Fibroblast of lung (primary cell): ENCODE results near the gene WAPL. TPM values are rescaled to one million over a fixed set of nuclear protein-coding genes. Genes with fewer than 3 reads are reported as not detected.

Experiments used
- DNase-seq, 2 donors: peaks; one replicate each; pipeline versions ENCODE4 v3.0.0 to v3.0.0-alpha.2; 2010; ENCODE audit warnings: low read depth in 2 of 2
- H2AFZ ChIP-seq: 2 replicates; pipeline ENCODE4 v1.5.1; 2012; ENCODE audit warnings: low read length, control low read depth, inconsistent platforms
- H3K27ac ChIP-seq: 2 replicates; pipeline ENCODE4 v1.5.1; 2011; ENCODE audit warnings: low read length, control low read depth; ENCODE audit not compliant: insufficient read depth
- H3K27me3 ChIP-seq: 2 replicates; pipeline ENCODE4 v1.5.1; 2011; ENCODE audit warnings: mild to moderate bottlenecking, low read length; ENCODE audit not compliant: control insufficient read depth, insufficient read depth
- H3K36me3 ChIP-seq: 2 replicates; pipeline ENCODE4 v1.5.1; 2011; ENCODE audit warnings: low read length; ENCODE audit not compliant: control insufficient read depth, insufficient read depth
- H3K4me1 ChIP-seq: 2 replicates; pipeline ENCODE4 v1.5.1; 2011; ENCODE audit warnings: low read length; ENCODE audit not compliant: control insufficient read depth, insufficient read depth; ENCODE audit errors: extremely low read depth
- H3K4me2 ChIP-seq: 2 replicates; pipeline ENCODE4 v1.5.1; 2011; ENCODE audit warnings: low read length, control low read depth; ENCODE audit not compliant: insufficient read depth; ENCODE audit errors: extremely low read depth
- H3K4me3 ChIP-seq, 4 experiments: fragments of 200-600 bp in 1 of 4; sonication (generic) in 1 of 4; replicated peaks in 1 of 4; 2 replicates each; pipeline ENCODE4 v1.5.1; 2011 to 2016; ENCODE audit warnings: low read length in 4 of 4, low read depth in 3 of 4, mild to moderate bottlenecking in 3 of 4, control low read depth in 2 of 4, inconsistent platforms in 1 of 4, mixed read lengths in 1 of 4; ENCODE audit not compliant: insufficient read depth in 1 of 4; ENCODE audit errors: control extremely low read depth in 1 of 4
- H3K79me2 ChIP-seq: 2 replicates; pipeline ENCODE4 v1.5.1; 2012; ENCODE audit warnings: mild to moderate bottlenecking, low read length, inconsistent platforms; ENCODE audit not compliant: control insufficient read depth, insufficient read depth
- H3K9ac ChIP-seq: 2 replicates; pipeline ENCODE4 v1.5.1; 2011; ENCODE audit warnings: mild to moderate bottlenecking, low read length, control low read depth; ENCODE audit not compliant: insufficient read depth
- H3K9me3 ChIP-seq: 2 replicates; pipeline ENCODE4 v1.5.1; 2012; ENCODE audit warnings: low read depth, low read length; ENCODE audit not compliant: control insufficient read depth, insufficient read depth
- H4K20me1 ChIP-seq: 2 replicates; pipeline ENCODE4 v1.5.1; 2011; ENCODE audit warnings: low read length; ENCODE audit not compliant: control insufficient read depth, insufficient read depth; ENCODE audit errors: extremely low read depth
- EZH2 ChIP-seq: IDR thresholded peaks from 2 replicates; pipeline ENCODE4 v1.5.1; 2012; ENCODE audit warnings: low read length, control low read depth, mild to moderate bottlenecking; ENCODE audit errors: missing control alignments
- polyA plus RNA-seq, 2 donors: library from polyadenylated mRNA; depleted of rRNA in 1 of 2; stranded (reverse) in 1 of 2; unstranded in 1 of 2; fragments of >200 nt; gene quantifications; 2 replicates each; pipeline ENCODE4 v1.2.1, GENCODE V29; 2011 to 2012; ENCODE audit warnings: missing spikeins in 1 of 2
- total RNA-seq: library from RNA; depleted of rRNA; stranded (reverse); fragments of >200 nt; gene quantifications from 2 replicates; pipeline ENCODE4 v1.2.1, GENCODE V29; 2014
- TF ChIP-seq, protein P1 (sequence below), 2 donors: IDR thresholded peaks in 1 of 2; conservative IDR thresholded peaks in 1 of 2; 1 replicate in 1 of 2; 2 replicates in 1 of 2; pipeline ENCODE4 v1.5.1; 2011 to 2012; ENCODE audit warnings: low read length in 2 of 2, control low read depth in 1 of 2, inconsistent platforms in 1 of 2, low read depth in 1 of 2, mild to moderate bottlenecking in 1 of 2

Gene WAPL
- total and polyA plus RNA-seq, 2 donors (not counting 1 experiment from before 2014, with no cell fraction given) = 24.6 to 50.4 TPM

DNA sequence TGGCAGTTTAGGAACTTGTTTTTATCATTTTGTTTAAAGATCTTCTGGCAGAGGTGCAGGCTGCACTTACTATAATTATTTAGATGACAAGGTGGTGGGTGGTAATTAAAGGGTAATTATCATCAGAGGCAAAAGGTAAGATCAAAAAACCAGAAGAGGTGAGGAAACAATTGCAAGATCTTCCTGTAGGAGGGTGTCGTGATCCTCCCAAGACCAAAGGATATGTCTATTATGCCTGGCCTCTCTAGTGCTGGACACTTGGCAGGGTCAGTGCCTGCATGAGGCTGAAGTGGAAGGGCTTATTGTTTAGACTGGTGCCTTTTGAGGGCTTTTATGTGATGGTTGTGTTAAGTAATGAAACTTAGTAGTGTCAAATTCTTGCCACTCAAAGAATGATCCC lies 1.8 kb upstream of the WAPL start:
- Histone ChIP-seq H3K4me1 (no peaks in the 10 kb centered on the region), H3K4me2 (peak overlapping the region; percentile 85), H3K27me3 (no peaks in the 10 kb centered on the region), H3K79me2 (peaks cover 47% of the 10 kb centered on the region), H2AFZ (no peak overlapping the region), H3K4me3 (peak overlapping the region in 2 of 4 experiments; percentile 75 to 94), H3K36me3 (no peaks in the 10 kb centered on the region), H4K20me1 (peaks cover 2% of the 10 kb centered on the region), H3K27ac (no peak overlapping the region), H3K9ac (no peak overlapping the region), H3K9me3 (no peaks in the 10 kb centered on the region)
- TF ChIP-seq, protein P1, sequence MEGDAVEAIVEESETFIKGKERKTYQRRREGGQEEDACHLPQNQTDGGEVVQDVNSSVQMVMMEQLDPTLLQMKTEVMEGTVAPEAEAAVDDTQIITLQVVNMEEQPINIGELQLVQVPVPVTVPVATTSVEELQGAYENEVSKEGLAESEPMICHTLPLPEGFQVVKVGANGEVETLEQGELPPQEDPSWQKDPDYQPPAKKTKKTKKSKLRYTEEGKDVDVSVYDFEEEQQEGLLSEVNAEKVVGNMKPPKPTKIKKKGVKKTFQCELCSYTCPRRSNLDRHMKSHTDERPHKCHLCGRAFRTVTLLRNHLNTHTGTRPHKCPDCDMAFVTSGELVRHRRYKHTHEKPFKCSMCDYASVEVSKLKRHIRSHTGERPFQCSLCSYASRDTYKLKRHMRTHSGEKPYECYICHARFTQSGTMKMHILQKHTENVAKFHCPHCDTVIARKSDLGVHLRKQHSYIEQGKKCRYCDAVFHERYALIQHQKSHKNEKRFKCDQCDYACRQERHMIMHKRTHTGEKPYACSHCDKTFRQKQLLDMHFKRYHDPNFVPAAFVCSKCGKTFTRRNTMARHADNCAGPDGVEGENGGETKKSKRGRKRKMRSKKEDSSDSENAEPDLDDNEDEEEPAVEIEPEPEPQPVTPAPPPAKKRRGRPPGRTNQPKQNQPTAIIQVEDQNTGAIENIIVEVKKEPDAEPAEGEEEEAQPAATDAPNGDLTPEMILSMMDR (conservative IDR thresholded peaks at IDR 0.05 in 1 of 2, IDR thresholded peaks at IDR 0.05 in 1 of 2; ENCODE audit: low read depth in 1 of 2, low read length in 2 of 2) = peak; percentile 4 to 22
- TF ChIP-seq EZH2 = no peak
- DNase-seq = peak in 1 of 2 donors; percentile 17

DNA sequence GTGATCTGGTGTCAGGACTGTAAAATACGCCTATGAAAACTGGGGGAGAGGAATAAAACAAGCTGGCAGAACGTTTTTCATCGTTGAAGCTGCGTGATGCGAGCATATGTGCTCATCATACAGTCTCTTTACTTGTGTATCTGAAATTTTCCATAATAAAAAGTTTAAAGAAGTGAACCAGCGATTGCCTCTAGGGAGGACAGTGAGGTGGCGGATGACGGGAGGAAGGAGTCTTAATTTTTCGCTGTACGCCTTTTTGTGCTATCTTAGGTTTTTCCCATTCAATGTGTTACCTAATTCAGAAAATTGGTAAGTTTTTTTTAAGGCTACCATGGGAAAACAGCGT lies 891 bp upstream of the WAPL start:
- H3K27ac ChIP-seq = peak overlapping the region; percentile 86
- DNase-seq = no peak
- H3K4me2 ChIP-seq = peak overlapping the region; percentile 85

DNA sequence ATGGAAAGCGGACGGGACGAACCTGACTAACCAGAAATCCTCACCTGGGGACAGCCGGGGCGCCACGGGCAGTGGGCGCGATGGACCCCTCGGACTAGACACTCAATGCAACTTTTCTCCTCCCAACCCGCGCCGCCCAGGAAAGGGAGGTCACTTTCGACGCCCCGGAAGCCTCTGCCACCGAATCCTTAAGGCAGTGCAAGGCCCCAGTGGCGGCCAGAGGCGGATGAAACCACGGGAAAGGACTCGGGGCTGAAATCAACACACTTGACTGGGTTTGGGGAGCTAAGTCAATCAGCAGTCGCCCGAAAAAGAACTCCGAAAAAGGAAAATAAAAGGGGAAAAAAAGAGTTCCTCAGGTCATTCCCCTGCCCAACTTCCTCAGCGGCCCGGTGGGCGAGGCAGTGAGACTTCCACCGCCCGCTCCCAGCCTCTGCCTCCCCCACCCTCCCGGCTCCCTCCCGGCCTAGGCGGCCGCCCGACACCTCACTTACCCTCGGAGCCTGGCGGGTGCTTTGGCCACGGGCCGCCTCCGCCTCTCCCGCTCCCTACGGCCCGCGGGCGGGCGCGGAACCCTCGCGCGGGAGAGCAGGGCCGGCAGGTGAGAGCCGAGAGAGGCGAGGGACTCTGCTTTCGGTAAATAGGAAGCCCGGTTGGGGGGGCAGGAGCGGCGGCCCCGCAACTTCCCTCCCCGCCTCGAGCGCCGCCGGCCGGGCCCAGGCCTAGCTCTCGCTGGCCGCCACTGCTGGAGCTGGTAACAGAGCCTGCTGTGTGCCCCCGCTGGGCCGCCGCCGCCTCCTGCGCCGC lies 518 bp downstream of the WAPL start:
- no peaks in the 10 kb centered on the region for H3K36me3 ChIP-seq
- peaks cover 67% of the 10 kb centered on the region for H3K79me2 ChIP-seq
- peaks cover 2% of the 10 kb centered on the region for H4K20me1 ChIP-seq
- H3K27ac ChIP-seq = peak overlapping the region; percentile 86
- TF ChIP-seq, protein P1 (conservative IDR thresholded peaks at IDR 0.05 in 1 of 2, IDR thresholded peaks at IDR 0.05 in 1 of 2; ENCODE audit: low read depth in 1 of 2, low read length in 2 of 2) = no peak
- TF ChIP-seq EZH2 = no peak
- no peaks in the 10 kb centered on the region for H3K9me3 ChIP-seq
- H3K27me3 ChIP-seq = no peaks in the 10 kb centered on the region
- H3K4me2 ChIP-seq = peak overlapping the region; percentile 95
- H3K4me3 ChIP-seq = peak overlapping the region; percentile 87 to 94 (median 91)
- no peaks in the 10 kb centered on the region for H3K4me1 ChIP-seq
- DNase-seq = peak; percentile 57 to 65
- peak overlapping the region; percentile 92 for H3K9ac ChIP-seq
- peak overlapping the region; percentile 30 for H2AFZ ChIP-seq

More for the DNA sequence above, 891 bp upstream of the WAPL start:
- peaks cover 2% of the 10 kb centered on the region for H4K20me1 ChIP-seq
- no peaks in the 10 kb centered on the region for H3K9me3 ChIP-seq
- H3K4me3 ChIP-seq = peak overlapping the region; percentile 75 to 94 (median 91)
- no peak for TF ChIP-seq EZH2
- TF ChIP-seq, protein P1 (conservative IDR thresholded peaks at IDR 0.05 in 1 of 2, IDR thresholded peaks at IDR 0.05 in 1 of 2; ENCODE audit: low read depth in 1 of 2, low read length in 2 of 2) = no peak
- no peaks in the 10 kb centered on the region for H3K4me1 ChIP-seq
- peak overlapping the region; percentile 87 for H2AFZ ChIP-seq
- H3K79me2 ChIP-seq = peaks cover 55% of the 10 kb centered on the region
- H3K36me3 ChIP-seq = no peaks in the 10 kb centered on the region
- no peaks in the 10 kb centered on the region for H3K27me3 ChIP-seq
- H3K9ac ChIP-seq = no peak overlapping the region
